Fibroblast of lung (primary cell): ENCODE data around the gene SIN3B. TPM values are rescaled to one million over a fixed set of nuclear protein-coding genes. Genes with fewer than 3 reads are reported as not detected.

Experiments
- DNase-seq, 2 donors: peaks; one replicate each; pipeline versions ENCODE4 v3.0.0 to v3.0.0-alpha.2; 2010; ENCODE audit warnings: low read depth in 2 of 2
- H2AFZ ChIP-seq: 2 replicates; pipeline ENCODE4 v1.5.1; 2012; ENCODE audit warnings: low read length, control low read depth, inconsistent platforms
- H3K27ac ChIP-seq: 2 replicates; pipeline ENCODE4 v1.5.1; 2011; ENCODE audit warnings: low read length, control low read depth; ENCODE audit not compliant: insufficient read depth
- H3K27me3 ChIP-seq: 2 replicates; pipeline ENCODE4 v1.5.1; 2011; ENCODE audit warnings: mild to moderate bottlenecking, low read length; ENCODE audit not compliant: control insufficient read depth, insufficient read depth
- H3K36me3 ChIP-seq: 2 replicates; pipeline ENCODE4 v1.5.1; 2011; ENCODE audit warnings: low read length; ENCODE audit not compliant: control insufficient read depth, insufficient read depth
- H3K4me1 ChIP-seq: 2 replicates; pipeline ENCODE4 v1.5.1; 2011; ENCODE audit warnings: low read length; ENCODE audit not compliant: control insufficient read depth, insufficient read depth; ENCODE audit errors: extremely low read depth
- H3K4me2 ChIP-seq: 2 replicates; pipeline ENCODE4 v1.5.1; 2011; ENCODE audit warnings: low read length, control low read depth; ENCODE audit not compliant: insufficient read depth; ENCODE audit errors: extremely low read depth
- H3K4me3 ChIP-seq, 4 experiments: fragments of 200-600 bp in 1 of 4; sonication (generic) in 1 of 4; replicated peaks in 1 of 4; 2 replicates each; pipeline ENCODE4 v1.5.1; 2011 to 2016; ENCODE audit warnings: low read length in 4 of 4, low read depth in 3 of 4, mild to moderate bottlenecking in 3 of 4, control low read depth in 2 of 4, inconsistent platforms in 1 of 4, mixed read lengths in 1 of 4; ENCODE audit not compliant: insufficient read depth in 1 of 4; ENCODE audit errors: control extremely low read depth in 1 of 4
- H3K79me2 ChIP-seq: 2 replicates; pipeline ENCODE4 v1.5.1; 2012; ENCODE audit warnings: mild to moderate bottlenecking, low read length, inconsistent platforms; ENCODE audit not compliant: control insufficient read depth, insufficient read depth
- H3K9ac ChIP-seq: 2 replicates; pipeline ENCODE4 v1.5.1; 2011; ENCODE audit warnings: mild to moderate bottlenecking, low read length, control low read depth; ENCODE audit not compliant: insufficient read depth
- H3K9me3 ChIP-seq: 2 replicates; pipeline ENCODE4 v1.5.1; 2012; ENCODE audit warnings: low read depth, low read length; ENCODE audit not compliant: control insufficient read depth, insufficient read depth
- H4K20me1 ChIP-seq: 2 replicates; pipeline ENCODE4 v1.5.1; 2011; ENCODE audit warnings: low read length; ENCODE audit not compliant: control insufficient read depth, insufficient read depth; ENCODE audit errors: extremely low read depth
- CTCF ChIP-seq, 2 donors: IDR thresholded peaks in 1 of 2; conservative IDR thresholded peaks in 1 of 2; 1 replicate in 1 of 2; 2 replicates in 1 of 2; pipeline ENCODE4 v1.5.1; 2011 to 2012; ENCODE audit warnings: low read length in 2 of 2, control low read depth in 1 of 2, inconsistent platforms in 1 of 2, low read depth in 1 of 2, mild to moderate bottlenecking in 1 of 2
- EZH2 ChIP-seq: IDR thresholded peaks from 2 replicates; pipeline ENCODE4 v1.5.1; 2012; ENCODE audit warnings: low read length, control low read depth, mild to moderate bottlenecking; ENCODE audit errors: missing control alignments
- polyA plus RNA-seq, 2 donors: library from polyadenylated mRNA; depleted of rRNA in 1 of 2; stranded (reverse) in 1 of 2; unstranded in 1 of 2; fragments of >200 nt; gene quantifications; 2 replicates each; pipeline ENCODE4 v1.2.1, GENCODE V29; 2011 to 2012; ENCODE audit warnings: missing spikeins in 1 of 2
- total RNA-seq: library from RNA; depleted of rRNA; stranded (reverse); fragments of >200 nt; gene quantifications from 2 replicates; pipeline ENCODE4 v1.2.1, GENCODE V29; 2014

Gene SIN3B
- total and polyA plus RNA-seq, 2 donors (not counting 1 experiment from before 2014, with no cell fraction given), result 14.9 to 32.9 TPM

GRCh38 chr19:16847430-16847829 lies 18.2 kb downstream of the SIN3B start:
- Histone ChIP-seq H3K79me2 (no peaks in the 10 kb centered on the region), H3K27ac (no peak overlapping the region), H2AFZ (no peak overlapping the region), H3K4me1 (peaks cover 8% of the 10 kb centered on the region), H3K9me3 (no peaks in the 10 kb centered on the region), H3K4me3 (no peak overlapping the region), H4K20me1 (no peaks in the 10 kb centered on the region), H3K4me2 (no peak overlapping the region), H3K27me3 (no peaks in the 10 kb centered on the region), H3K9ac (no peak overlapping the region), H3K36me3 (peaks cover 33% of the 10 kb centered on the region)
- DNase-seq, result no peak
- TF ChIP-seq CTCF (conservative IDR thresholded peaks at IDR 0.05 in 1 of 2, IDR thresholded peaks at IDR 0.05 in 1 of 2; ENCODE audit: low read depth in 1 of 2, low read length in 2 of 2), result no peak
- TF ChIP-seq EZH2, result no peak

- peak in 1 of 2 donors; percentile 80 for DNase-seq
- Histone ChIP-seq H3K9me3 (no peaks in the 10 kb centered on the region), H3K4me2 (no peak overlapping the region), H3K36me3 (peaks cover 27% of the 10 kb centered on the region), H3K9ac (no peak overlapping the region), H3K27me3 (no peaks in the 10 kb centered on the region), H2AFZ (no peak overlapping the region), H3K79me2 (no peaks in the 10 kb centered on the region), H4K20me1 (no peaks in the 10 kb centered on the region), H3K4me3 (no peak overlapping the region), H3K27ac (no peak overlapping the region), H3K4me1 (peaks cover 8% of the 10 kb centered on the region)
- no peak for TF ChIP-seq CTCF (conservative IDR thresholded peaks at IDR 0.05 in 1 of 2, IDR thresholded peaks at IDR 0.05 in 1 of 2; ENCODE audit: low read depth in 1 of 2, low read length in 2 of 2)
- no peak for TF ChIP-seq EZH2
These were observed 20.0 kb downstream of the SIN3B start for GRCh38 chr19:16849168-16849567.

- DNase-seq, result peak; percentile 51 to 60
- no peaks in the 10 kb centered on the region for H4K20me1 ChIP-seq
- H3K9me3 ChIP-seq, result no peaks in the 10 kb centered on the region
- no peak overlapping the region for H3K4me3 ChIP-seq
- peak overlapping the region; percentile 44 for H3K27ac ChIP-seq
- no peak overlapping the region for H3K9ac ChIP-seq
- no peak overlapping the region for H2AFZ ChIP-seq
- TF ChIP-seq EZH2 (no peak), CTCF (conservative IDR thresholded peaks at IDR 0.05 in 1 of 2, IDR thresholded peaks at IDR 0.05 in 1 of 2; ENCODE audit: low read depth in 1 of 2, low read length in 2 of 2) (no peak)
- H3K79me2 ChIP-seq, result no peaks in the 10 kb centered on the region
- peaks cover 27% of the 10 kb centered on the region for H3K36me3 ChIP-seq
- no peaks in the 10 kb centered on the region for H3K27me3 ChIP-seq
- no peak overlapping the region for H3K4me2 ChIP-seq
- peaks cover 8% of the 10 kb centered on the region for H3K4me1 ChIP-seq
These were observed 20.9 kb downstream of the SIN3B start for GRCh38 chr19:16850133-16850532.
